GM10266 (cell line): ENCODE results near the gene NRIP1.

Source experiments
- DNase-seq: peaks from one replicate; pipeline ENCODE4 v3.0.0; 2012; ENCODE audit errors: extremely low spot score
- TF ChIP-seq, protein P1 (sequence below): IDR thresholded peaks from 2 replicates; pipeline ENCODE4 v1.5.1; 2012; ENCODE audit warnings: mild to moderate bottlenecking, low read depth; ENCODE audit not compliant: control insufficient read depth, insufficient read depth; ENCODE audit errors: missing control alignments

NRIP1 gene, protein sequence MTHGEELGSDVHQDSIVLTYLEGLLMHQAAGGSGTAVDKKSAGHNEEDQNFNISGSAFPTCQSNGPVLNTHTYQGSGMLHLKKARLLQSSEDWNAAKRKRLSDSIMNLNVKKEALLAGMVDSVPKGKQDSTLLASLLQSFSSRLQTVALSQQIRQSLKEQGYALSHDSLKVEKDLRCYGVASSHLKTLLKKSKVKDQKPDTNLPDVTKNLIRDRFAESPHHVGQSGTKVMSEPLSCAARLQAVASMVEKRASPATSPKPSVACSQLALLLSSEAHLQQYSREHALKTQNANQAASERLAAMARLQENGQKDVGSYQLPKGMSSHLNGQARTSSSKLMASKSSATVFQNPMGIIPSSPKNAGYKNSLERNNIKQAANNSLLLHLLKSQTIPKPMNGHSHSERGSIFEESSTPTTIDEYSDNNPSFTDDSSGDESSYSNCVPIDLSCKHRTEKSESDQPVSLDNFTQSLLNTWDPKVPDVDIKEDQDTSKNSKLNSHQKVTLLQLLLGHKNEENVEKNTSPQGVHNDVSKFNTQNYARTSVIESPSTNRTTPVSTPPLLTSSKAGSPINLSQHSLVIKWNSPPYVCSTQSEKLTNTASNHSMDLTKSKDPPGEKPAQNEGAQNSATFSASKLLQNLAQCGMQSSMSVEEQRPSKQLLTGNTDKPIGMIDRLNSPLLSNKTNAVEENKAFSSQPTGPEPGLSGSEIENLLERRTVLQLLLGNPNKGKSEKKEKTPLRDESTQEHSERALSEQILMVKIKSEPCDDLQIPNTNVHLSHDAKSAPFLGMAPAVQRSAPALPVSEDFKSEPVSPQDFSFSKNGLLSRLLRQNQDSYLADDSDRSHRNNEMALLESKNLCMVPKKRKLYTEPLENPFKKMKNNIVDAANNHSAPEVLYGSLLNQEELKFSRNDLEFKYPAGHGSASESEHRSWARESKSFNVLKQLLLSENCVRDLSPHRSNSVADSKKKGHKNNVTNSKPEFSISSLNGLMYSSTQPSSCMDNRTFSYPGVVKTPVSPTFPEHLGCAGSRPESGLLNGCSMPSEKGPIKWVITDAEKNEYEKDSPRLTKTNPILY (N-terminal part only)

DNA sequence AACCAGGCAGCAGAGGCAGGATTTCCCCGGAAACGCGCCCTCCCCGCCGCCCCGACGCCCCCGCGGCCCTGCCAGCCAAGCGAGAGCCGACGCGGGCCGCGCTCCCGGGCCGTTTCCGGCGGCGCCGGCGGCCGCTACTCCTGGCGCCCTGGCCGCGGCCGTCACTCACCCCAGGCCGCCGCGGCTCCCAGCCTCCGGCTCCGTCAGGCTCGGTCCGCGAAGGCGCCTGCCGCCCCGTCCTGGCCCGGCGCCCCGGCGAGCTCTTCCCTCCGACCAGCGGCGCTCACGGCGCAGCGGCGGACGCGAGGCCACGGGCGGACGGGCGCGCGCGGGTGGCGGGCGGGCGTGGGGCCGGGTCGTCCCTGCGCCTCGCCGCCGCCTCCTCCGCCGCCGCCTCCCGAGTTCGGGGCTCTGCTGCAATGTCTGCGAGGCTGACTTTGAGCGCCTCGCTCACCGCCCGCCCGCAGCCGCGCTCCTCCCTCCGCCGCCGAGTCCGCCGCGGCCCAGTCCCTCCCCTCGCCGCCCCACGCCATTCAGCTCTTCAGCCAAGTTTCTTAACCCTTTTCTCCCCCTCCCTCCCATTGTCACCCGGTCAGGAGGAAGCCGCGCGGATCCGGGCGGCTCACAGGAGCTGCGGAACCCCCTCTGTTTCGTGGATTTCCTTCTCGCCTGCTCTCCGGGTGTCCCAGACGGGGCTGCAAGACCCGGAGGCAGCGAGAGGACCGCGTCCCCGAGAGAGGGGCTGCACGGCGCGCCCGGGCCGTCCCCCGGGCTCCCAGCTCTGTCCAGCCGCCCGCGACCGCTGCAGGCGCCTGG, at the start of gene NRIP1:
NRIP1 (minus strand) TSS at position 425 of the 816 bp plus-strand sequence. CDS start 96,808 bp downstream, outside the sequence.
- peak; percentile 87 for DNase-seq
- TF ChIP-seq, protein P1, sequence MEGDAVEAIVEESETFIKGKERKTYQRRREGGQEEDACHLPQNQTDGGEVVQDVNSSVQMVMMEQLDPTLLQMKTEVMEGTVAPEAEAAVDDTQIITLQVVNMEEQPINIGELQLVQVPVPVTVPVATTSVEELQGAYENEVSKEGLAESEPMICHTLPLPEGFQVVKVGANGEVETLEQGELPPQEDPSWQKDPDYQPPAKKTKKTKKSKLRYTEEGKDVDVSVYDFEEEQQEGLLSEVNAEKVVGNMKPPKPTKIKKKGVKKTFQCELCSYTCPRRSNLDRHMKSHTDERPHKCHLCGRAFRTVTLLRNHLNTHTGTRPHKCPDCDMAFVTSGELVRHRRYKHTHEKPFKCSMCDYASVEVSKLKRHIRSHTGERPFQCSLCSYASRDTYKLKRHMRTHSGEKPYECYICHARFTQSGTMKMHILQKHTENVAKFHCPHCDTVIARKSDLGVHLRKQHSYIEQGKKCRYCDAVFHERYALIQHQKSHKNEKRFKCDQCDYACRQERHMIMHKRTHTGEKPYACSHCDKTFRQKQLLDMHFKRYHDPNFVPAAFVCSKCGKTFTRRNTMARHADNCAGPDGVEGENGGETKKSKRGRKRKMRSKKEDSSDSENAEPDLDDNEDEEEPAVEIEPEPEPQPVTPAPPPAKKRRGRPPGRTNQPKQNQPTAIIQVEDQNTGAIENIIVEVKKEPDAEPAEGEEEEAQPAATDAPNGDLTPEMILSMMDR, result no peak

DNA sequence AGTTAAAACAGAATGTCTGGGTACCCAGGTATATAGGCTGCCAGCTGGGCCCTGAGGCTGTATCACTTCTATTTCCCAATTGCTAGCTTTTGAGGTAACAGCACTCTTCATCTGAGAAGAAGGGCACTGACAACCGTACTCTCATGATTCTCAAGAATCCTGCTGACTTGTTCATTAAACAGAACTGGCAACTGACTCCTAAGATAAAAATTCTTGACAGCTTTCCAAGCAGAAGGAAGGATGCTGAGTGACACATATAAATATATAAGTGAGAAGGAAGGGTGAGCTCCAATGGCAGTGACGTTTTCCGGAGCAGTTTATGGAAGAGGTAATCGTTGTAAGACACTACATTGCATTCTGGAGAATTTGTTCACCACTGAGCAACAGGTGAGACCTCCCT, 48.1 kb upstream of the NRIP1 start:
- TF ChIP-seq, protein P1, result no peak
- DNase-seq, result no peak

DNA sequence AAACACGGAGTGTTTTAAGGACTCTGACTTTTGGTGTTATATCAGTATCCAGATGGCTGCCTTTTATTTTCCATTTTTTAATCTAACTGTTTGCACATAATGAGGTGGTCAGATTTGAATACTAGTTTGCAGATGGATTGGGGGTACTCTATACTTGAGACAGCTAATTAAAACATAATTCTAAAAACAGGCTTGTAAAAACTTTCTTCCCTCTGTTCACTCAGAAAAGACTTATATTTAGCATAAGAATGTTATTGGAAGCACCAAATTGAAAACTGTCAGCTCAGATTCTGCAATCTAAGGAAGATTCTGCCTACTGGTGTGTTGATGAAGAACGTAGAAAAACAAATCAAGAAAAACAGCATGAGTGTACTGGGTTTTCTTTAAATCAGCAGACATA, 44.0 kb upstream of the NRIP1 start:
- TF ChIP-seq, protein P1, result no peak
- no peak for DNase-seq

DNA sequence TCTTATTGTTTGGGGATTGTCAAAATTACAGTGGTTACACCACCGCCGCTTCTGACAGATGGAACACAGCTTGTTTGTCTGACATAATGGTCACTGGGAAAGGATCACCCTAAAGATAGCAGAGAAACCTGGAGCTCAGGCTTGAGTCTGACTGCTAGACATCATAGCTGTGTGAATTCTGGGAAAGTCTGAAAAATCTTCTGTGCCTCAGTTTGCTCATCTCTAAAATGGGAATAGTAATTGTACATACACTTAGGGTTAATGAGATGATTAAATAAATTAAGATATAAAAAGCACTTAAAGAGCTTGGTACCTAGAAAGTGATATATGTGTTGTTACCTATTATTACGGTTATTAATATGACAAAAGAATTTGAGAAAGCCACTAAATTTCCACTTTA, 39.7 kb upstream of the NRIP1 start:
- TF ChIP-seq, protein P1, result no peak
- no peak for DNase-seq

DNA sequence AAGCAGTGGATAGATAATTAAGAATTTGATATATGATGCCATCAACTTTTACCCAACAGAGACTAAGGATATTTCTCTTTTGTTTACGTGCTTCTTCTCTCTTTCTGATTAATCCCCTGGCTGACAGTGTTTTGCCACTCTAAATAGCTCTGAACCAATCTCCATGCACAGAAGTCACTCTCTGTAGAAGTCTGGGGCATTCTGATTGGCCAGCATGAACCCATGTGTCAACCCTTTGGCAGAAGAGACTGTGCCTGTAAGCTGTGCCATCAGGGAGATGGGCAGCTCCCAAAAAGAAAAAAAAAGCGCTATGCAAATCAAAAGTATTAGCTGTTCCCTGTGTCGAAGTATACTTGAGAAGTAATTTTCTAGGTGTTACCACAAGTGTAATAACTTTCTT, 34.1 kb upstream of the NRIP1 start:
- TF ChIP-seq, protein P1, result no peak

DNA sequence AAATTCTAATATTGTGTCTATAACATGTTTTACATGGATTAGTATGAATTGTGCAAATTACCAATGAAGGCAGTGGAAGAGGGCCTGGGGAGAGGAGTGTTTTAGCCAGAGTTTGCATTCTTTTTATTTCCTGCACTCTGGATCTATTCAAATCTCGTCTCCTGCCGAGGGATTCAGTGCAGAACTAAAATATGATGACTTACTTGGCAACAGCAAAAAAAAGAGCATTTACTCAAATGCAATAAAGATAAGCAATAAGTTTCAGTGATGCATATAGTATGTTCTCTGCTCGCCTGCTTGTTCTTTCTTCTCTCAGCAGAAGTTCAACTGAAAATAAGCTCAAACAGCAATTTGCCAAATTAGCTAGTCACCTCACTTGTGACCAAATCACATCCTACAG, 33.4 kb upstream of the NRIP1 start:
- TF ChIP-seq, protein P1, result no peak
- DNase-seq, result no peak

More for the DNA sequence above, 34.1 kb upstream of the NRIP1 start:
- DNase-seq, result no peak
